ENCODE measurements around the gene DDX1.

DNA sequence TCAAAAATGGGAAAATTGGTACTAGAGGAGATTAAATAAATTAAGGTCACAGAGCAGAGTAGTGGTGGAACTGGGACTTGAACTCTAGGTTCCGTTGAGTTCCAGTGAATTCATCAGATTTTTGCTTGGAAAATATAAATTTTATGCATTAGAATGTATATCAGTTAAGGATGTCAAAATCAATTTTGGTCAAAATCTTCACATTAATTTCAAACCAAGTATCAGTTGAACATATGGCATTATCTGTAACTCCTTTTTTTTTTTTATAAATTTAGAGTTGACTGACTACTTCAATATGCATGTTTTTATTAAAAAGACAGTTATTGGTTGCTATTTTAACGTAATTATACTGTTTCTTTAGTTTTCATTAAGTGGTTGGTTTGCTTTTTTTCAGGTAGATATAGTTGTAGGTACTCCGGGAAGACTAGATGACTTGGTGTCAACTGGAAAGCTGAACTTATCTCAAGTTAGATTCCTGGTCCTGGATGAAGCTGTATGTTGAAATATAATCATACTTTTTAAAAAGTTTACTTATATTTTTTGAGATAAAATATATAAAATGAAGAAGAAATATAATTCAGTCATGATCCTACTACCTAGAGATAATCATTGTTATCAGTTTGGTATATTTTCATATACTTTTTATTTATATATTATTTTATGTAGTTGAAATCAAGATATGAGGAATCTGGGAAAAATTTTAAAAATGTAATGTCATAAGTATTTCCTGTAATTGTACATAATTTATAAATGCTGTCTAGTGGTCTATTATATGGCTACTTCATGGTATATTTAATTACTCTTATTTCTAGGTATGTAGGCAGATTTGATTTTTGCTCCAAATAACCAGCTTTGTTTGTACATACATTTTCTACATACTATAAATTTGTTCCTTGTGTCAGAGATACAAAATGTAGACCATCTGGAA is 25.4 kb downstream of the DDX1 start:
- TF ChIP-seq, protein P1, sequence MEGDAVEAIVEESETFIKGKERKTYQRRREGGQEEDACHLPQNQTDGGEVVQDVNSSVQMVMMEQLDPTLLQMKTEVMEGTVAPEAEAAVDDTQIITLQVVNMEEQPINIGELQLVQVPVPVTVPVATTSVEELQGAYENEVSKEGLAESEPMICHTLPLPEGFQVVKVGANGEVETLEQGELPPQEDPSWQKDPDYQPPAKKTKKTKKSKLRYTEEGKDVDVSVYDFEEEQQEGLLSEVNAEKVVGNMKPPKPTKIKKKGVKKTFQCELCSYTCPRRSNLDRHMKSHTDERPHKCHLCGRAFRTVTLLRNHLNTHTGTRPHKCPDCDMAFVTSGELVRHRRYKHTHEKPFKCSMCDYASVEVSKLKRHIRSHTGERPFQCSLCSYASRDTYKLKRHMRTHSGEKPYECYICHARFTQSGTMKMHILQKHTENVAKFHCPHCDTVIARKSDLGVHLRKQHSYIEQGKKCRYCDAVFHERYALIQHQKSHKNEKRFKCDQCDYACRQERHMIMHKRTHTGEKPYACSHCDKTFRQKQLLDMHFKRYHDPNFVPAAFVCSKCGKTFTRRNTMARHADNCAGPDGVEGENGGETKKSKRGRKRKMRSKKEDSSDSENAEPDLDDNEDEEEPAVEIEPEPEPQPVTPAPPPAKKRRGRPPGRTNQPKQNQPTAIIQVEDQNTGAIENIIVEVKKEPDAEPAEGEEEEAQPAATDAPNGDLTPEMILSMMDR (conservative IDR thresholded peaks at IDR 0.05; ENCODE audit: low read depth, low read length) = no peak
- TF ChIP-seq POLR2A (IDR thresholded peaks at IDR 0.05; ENCODE audit: low read depth, low read length) (no peak), SMC3 (IDR thresholded peaks at IDR 0.05; ENCODE audit: low read depth, low read length) (no peak), MXI1 (IDR thresholded peaks at IDR 0.05; ENCODE audit: borderline replicate concordance, low read depth, low read length) (no peak), RCOR1 (IDR thresholded peaks at IDR 0.05; ENCODE audit: insufficient replicate concordance, low read length) (no peak)

All from IMR-90 (cell line).